ENCODE measurements around the gene MAPK6.

Gene MAPK6

DNA sequence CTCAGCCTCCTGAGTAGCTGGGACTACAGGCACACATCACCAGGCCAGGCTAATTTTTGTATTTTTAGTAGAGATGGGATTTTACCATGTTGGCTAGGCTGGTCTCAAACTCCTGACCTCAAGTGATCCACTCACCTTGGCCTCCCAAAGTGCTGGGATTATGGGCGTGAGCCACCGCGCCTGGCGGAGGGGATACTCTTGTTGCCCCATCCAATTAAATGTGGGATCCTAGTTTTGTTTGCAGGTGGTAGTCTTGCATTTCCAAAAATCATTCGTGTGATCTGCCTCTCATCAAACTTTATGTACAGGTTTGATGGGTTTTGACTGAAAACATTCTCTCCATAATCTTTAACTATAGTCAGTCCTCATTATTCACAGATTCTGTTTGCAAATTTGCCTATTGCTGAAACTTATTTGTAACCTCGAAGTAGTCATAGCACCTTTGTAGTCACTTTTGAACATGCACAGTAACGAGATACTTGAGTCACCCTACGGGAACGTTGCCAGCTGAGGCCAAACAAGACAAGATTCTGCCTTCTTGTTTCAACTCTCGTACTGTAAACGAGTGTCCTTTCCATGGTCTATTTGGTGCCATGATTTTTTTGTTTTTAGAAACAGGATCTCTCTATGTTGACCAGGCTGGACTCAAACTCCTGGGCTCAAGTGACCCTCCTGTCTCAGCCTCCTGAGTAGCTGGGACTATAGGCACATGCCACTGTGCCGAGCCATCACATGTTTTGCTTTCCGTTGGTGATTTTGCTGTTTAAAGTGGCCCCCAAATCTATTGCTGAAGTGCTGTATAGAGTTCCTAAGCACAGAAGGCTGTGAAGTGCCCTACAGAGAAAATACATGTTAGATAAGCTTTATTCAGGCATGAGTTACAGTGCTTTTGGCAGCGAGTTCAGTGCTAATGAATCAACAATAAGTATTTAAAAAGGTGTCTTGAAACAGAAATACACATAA, 8.1 kb upstream of the MAPK6 start:
- peak in 1 of 2 experiments; percentile 22 for DNase-seq

DNA sequence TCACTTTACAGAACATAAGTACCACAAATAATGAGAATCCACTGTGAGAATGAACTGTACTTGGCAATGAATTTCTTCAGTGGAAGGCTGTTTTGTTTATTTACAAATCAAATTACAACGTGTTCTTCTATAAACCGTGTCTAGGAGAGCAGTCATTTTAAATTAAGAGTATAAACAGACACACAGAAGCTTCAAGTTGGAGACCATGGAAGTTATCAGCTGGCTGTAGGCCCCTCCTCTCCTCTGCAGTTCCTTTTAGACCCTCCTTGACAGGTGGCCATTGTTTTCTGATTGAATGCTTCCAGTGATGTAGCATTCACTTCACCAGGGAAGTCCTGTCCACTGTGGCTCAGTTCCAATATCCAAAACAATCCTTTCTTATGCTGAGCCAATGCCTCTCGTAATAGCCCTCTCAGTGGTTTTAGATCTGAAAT, 7.3 kb upstream of the MAPK6 start:
- DNase-seq, result no peak

DNA sequence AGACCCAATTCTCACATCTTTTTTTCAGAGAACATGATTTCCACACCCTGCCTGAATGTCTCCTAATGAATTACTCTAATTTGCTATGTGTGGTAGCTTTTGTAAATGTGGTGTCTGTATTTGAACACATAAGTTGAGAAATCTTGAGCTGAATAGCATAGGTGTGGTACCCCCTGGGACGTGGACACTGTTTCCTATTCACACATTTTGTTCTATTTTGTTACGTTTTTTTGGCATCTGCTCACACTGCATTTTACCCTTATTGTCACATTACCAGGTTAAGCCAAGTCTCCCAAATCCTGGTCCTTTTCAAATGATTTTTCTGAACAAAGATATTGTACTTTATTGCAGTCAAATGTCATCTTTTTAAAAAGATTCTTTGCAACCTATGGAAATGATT, 6.8 kb upstream of the MAPK6 start:
- no peak for DNase-seq

DNA sequence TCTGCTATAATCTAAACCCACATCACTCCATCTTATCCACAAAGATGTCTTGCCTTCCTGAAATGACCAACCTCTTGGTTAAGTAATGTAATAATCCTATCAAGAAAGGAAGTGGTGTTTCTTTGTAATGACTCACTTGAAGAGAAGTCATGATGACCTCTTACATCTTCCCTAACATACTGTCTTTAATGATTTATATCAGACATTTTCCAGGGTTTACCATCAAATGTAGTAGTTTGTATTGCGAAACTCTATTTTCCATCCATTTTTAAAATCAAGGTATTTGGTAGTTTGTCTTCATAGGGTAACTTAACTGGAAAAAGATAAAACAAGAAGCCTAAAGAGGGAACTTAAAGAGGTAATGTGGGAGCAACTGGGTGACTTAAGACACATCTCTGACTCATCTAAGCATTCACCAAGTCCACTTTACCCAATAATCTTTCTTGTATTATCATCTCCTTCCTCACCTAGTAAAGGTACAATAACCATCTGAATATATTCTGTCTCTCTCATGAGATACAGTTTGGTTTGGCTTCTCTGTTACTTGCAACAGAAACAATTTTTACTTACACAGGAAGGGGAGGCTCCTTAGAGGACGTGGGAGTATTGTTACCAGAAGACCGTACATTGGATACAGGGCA, 5.7 kb upstream of the MAPK6 start:
- DNase-seq, result no peak

DNA sequence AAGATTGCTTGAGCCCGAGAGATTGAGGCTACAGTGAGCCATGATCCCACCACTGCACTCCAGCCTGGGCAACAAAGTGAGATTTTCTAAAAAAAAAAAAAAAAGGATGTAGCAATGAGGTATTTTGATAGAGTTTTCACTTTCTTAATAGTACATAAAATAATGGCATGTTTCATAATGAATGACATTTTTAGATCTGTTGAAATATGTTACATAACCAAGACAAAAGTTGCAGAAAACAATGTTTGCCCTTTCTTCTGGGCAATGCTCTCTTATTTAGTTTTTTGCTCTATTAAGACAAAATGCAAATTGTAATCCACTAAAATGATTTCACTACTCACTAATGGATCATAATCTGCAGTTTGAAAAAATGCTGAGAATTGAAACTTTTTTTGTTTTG, 4.4 kb upstream of the MAPK6 start:
- DNase-seq, result no peak

DNA sequence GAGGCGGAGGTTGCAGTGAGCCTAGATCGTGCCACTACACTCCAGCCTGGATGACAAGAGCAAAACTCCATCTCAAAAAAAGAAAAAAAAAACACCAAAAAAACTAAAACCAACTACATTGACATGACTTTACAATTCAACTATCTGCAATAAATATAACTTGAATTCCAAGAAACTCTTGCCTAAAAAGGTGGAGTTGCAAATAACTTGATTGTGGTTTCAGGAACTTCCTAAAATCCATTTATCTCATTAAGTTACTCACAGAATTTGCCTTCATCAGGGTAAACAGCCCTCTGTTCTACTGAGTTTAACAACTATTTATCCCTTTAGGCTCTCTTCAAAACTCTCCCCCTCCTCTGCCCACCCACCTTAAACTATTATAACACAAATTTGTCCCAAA, 2.7 kb upstream of the MAPK6 start:
- DNase-seq, result no peak

DNA sequence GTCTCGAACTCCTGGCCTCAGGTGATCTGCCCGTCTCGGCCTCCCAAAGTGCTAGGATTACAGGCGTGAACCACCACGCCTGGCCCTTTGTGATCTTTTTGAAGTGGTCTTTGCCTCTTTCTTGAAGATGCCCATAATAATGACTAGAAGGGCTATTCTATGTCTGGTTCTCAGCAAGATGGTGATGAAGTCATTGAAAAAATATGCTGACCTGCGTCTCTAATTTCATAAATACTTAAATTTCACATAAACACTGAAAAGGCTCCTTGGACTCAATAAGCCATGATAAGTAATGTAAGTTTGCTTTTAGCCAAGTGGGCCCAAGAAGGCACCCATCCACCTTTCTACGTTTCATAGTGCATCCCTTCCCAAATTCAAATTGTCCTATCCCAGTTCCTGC, 775 bp upstream of the MAPK6 start:
- DNase-seq, result no peak

DNA sequence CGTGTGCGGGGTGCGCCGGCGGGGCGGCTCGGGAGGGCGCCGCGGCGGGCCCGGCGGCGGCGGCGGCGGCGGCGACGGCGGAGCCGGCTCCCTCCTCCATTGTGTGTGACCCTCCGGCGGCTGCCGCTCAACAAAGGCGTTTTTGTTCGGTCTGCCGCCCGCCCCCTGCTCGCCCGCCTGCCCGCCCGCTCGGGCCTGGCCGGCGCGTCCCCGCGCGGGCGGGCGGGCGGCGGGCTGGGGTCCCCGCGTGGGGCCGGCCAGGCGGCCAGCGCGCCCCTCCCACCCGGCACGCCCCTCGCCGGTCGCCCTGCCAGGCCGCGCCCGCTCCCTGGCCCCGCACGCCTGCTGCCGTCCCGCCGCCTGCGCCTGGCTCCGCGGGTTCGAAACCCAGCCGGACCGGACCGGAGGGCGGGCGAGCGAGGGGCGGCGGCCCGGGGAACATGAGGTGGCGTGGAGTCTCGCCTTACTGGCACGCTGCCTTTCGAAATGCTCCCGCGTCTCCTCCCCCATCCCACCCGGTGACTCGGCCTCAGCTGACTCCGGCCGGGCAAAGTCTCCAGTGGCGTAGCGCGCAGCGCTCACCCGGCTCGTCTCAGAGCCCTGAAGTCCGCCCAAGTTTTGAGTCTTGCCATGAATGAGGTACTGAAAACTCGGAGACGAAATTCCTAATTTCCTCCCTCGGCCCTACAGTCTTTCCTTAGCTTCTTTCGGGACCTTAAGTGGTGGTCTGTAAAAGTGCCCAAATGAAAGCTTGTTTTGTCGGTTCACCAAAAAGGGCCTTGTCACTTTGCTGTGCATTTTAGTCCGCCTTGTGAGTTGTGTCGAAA, 588 bp downstream of the MAPK6 start:
- DNase-seq, result peak; percentile 71 to 78

DNA sequence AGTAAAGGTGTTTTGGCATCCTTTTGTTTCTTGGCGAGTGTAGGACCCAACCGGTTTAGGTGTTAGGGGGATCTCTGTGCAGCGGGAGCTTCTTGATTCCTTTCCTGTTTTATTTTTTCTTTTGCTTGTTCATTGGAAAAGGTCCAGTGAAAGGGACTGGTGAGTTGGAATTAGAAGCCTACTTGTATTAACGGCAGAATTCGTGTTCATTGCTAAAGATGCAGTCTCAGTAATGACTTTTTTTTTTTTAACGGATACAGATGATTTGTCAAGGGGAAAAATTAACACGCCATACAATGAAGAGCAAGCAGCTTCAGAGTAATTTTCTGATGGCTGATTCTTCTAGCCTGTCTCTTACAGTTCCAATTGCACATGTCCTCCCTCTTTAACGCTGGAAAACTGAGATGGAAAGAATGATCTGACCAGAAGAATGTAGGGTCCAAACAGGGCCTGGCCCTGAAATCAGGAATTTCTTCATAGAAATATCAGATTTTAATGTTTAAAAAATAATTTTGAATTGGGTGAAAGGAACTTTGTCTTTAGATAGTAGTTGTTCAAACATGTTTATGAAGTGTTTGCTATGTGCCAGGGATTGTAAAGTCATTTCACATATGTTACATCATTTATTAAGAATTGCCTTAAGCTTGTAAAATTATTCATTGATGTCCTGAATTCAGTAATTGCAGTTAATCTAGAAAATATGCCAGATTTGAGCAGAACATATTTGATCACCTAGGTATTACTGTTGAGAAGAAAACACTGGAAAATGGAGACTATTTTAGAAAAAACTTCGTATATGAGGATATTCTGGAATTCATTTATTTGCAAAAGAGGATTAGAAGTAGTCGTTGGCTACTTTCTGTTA, 1.4 kb downstream of the MAPK6 start:
- DNase-seq, result no peak

DNA sequence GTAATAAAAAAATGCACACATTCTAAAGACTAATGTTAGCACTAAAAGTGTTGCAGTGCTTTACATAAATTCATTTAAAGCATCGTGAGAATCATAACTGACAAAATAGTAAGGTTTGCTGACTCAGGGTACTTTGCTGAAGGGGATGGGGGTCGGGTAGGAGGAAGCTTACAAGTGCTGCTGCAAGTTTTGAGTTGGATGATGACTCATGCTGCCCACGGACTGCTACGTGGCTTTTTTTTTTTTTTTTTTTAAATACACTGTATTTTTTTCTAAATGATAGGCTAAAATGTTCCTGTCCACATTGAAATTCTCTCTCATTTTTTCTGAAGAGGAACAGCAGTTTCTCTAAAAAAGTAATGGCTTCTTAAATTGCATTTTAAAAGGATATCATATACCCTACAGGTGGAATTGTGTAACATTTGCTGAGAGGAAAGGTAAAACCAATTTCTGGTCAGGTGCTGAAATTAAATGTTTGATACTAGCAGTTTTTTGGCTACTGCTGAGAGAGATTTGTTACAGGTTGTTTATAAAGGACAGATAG, 2.2 kb downstream of the MAPK6 start:
- peak in 1 of 2 experiments; percentile 25 for DNase-seq

DNA sequence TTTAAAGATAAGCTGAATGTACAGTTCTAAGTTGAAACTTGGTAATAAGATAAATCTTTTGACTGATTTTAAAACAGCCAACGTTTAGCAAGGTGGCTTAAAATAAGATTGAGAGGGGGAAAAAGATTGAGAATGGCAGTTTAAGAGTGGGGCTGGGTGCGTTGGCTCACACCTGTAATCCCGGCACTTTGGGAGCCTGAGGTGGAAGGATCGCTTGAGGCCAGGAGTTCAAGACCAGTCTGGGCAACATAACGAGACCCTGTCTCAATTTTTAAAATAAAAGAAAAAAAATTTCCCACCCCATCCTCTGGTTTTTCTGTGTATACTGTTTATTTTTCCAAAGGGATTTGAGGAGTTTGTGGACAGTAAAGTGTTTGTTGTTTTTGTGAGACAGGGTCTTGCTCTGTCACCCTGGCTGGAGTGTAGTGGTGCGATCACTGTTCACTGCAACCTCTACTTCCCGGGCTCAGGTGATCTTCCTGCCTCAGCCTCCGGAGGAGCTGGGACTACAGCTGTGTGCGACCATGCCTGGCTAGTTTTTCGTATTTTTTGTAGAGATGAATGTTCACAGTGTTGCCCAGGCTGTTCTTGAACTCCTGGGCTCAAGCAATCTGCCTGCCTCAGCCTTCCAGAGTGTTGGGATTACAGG, 3.0 kb downstream of the MAPK6 start:
- DNase-seq, result no peak

DNA sequence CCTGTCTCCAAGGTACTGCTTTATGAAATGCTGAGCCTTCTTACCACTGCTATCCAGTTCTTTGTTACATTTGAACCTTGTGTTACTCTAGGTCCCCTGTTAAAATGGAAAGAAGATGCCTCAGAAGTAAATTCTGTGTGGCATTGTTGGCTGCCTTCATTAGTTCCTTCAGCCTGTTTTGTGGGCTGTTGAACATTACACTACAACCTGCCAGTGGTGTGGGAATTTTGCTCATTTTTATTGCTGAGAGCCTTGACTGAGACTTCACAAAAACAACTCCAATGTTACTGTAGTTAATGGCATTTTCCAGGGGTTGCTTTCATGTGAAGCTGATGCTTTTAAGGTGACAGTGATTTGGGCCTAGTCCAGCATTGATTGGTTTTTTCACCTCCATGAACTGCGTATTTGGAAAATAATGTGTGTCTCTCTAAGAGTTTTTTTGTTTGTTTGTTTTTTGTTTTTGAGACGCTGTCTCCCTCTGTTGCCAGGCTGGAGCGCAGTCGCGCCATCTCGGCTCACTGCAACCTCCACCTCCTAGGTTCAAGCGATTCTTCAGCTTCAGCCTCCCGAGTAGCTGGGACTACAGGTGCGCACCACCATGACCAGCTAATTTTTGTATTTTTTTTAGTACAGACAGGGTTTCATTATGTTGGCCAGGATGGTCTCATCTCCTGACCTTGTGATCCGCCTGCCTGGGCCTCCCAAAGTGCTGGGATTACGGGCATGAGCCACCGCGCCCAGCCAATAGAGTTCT, 4.3 kb downstream of the MAPK6 start:
- no peak for DNase-seq

DNA sequence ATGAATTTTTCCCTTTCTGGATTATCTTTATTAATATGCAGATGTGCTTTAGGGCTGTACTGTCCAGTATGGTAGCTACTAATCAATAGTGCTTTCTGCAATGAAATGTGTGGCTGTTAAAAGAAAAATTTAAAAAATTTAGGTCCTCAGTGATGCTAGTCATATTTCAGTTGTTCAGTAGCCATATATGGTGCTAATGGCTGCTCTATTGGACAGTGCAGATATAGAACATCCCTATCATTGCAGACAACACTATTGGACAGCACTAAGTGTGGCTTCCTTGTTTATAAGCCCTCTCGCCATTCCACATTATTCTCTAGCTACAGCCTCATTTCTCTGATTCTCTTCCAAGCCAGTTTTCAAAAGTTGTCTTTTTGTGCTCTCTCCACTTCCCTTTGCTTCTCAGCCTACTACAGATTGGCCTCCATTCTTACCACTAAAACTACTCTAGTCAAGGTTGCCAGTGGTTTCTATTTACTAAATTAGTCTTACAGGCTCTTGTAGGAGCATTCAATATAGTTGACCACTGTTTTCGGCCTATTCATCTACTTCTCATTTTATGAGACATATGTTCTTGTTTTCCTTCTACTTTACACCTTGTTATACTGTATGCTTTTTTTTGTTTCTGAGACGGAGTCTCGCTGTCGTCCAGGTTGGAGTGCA, 9.5 kb downstream of the MAPK6 start:
- DNase-seq, result no peak

DNA sequence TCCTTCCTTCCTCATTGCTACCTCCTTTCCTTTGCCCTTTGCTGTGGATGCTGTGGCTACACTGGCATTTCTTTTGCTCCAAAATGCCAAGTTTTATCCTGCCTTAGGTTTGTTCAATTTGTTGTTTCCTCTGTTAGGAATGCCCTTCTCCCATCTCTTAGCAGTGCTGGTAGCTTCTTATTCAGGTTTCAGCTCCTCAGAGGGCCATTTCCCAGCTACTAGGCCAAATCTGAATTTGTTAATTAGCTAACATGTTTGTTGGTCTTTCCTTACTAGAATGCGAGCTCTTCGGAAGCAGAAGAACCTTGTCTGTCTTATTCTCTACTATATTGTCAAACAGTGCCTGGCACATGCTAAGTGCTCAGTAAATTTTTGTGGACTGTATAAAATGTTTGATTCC, 11.0 kb downstream of the MAPK6 start:
- DNase-seq, result no peak

DNA sequence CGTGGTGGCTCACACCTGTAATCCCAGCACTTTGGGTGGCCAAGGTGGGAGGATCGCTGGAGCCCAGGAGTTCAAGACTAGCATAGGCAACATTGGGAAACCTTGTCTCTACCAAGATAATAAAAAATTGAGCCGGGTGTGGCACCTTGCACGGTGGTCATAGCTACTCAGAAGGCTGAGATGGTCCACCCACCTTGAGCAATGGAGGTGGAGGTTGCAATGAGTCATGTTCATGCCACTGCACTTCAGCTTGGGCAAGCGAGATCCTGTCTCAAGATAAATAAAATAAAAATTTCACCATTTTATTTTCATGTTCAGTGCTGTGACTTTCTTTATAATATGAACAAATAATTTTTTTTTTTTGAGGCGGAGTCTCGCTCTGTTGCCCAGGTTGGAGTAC, 12.5 kb downstream of the MAPK6 start:
- no peak for DNase-seq

DNA sequence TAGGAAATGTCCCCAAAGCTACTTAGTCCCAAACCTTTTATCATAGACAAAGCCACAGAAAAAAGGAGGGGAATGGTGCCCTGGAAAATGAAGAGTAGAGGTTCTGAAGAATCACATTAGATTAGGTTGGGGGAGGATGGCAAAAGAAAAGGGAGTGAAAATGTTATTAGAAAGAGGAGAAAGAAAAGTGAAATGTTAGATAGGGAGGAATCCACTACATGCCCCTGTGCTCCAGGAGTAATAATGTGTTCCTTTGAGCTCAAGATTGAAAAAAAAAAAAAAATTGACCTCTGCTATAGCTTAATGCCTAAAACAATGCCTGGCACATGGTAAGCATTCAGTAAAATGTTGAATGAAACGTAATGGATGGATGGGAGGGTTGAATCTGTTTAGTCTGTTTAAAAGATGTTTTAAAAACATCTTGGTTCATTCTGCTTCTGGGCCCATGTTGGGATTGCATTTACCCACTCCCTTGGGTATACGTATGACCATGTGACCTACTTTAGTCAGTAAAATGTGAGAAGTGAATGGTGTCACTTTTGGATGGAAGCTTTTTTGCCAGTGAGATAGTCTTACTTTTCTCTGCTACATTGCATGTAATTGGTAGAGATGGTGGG, 19.0 kb downstream of the MAPK6 start:
- DNase-seq, result no peak

DNA sequence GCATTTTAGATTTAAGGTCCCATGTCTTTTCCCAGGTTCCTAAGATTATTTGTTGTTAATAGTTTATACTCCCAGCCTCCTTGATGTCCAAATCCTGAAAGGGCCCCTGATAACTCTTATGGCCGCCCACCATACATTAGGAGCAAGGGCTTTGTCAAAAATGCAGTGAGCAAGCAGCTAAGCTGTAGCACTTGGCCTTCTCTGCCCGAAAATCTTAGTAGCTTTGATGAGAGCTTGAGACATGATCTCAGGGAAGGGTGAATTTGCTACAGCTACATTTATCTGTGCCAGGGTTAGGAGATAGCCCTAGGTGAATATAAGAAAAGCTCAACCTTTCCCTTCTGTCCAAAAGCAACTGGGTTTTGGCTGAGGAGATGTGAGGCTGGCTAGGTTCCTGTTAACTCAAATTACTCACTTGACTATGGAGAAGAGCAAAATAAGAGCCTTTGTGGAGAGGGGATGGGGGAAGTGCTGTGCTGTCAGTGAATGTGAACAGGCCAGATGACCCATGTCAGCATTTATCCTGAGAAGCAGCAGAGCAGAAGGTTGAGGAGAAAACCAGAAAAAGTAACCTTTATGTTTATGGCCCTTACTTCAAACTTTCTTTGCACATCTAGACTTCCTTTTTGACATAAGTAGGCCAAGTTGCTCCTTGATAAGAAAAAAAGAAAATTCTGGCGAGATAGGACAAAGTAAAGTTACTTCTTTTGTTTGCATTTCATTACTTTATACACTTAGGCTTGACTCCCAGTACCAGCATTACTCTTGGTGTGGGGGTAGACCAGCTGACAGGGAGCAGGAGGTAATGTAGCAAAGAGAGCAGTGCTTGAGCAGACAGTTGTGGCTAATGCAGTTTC, 21.1 kb downstream of the MAPK6 start:
- peak in 1 of 2 experiments; percentile 47 for DNase-seq

DNA sequence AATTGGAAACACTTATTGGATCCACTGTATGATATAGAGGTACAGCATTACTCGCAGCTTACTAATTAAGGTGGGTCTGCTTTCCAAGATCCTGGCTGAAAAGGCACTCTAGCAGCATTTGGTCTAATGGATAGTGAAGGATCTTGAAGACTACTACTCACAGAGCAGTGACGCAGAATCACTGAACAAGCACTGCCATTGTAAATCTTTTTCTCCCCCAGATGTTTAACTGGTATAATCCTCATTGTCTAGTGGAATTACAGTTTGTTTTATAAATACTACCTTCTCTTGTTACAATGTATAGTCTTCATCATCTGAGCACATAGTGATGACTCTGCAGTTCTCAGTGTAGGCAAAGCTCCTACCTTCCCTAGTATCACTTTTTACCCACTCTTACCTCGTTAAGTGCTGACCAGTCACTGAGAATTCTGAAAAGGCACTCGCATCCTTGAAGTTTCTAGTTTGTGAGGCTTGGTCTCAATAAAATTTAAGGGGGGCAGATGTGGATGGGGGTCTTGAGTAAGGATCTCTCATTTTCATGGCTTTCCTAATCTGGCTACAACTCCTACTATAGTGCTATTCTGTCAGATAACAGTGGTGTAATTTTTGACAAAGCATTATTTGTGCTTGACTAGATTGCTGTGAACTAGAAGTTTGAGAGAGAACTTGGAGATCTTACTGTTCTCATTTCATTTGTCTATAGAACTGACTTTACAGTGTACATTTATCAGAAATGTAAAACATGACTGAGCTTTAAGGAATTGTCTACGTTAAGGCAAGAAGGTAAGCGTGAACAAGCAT, 23.2 kb downstream of the MAPK6 start:
- DNase-seq, result no peak

Data from NCI-H446 (cell line).